ENCODE results near the gene RMND5B. TPM values are rescaled to one million over a fixed set of nuclear protein-coding genes. Genes with fewer than 3 reads are reported as not detected.

RMND5B gene
- 24.3 and 35.7 TPM in 2 replicates for total RNA-seq

GRCh38 chr5:178130576-178131445 is at the start of gene RMND5B:
TSS of gene RMND5B (plus strand) at chr5:178131014. CDS start at chr5:178138120, 7,106 bp downstream.

DNA sequence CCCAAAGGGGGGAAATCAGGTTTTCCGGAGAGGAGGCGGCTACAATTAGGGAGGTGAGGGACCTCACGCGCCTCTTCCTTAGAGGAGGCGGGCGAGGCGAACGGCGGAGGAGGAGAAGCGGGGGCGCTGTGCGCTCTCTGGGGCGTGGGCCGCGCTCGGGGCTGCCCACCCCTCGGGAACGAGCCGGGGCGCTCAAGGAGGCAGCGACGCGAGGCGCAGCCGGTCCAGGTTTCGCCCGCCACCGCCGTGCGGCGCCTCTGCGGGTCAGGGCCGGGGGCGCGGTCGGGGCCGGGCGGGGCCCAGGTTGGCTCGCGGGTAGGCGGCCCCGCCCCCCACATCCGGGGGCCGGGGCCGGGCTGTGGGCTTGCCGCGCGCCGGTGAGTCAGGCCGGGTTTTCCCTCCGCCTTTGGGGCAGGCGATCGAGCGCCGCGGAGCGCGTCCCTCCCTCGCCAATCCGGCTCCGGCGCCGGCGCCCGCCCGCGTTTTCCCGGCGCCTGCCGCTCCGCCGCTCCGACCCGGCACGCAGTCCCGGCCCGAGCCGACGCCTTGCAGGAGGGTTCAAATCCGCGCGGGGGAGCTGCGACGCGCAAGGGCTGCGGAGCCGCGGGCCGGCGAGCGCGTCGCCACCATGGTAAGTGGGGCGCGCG is 17.6 kb upstream of the RMND5B start, which contains the start of gene N4BP3:
N4BP3 (plus strand) TSS at position 392 of the 647 bp plus-strand sequence. CDS start 6,052 bp downstream, outside the sequence.

DNA sequence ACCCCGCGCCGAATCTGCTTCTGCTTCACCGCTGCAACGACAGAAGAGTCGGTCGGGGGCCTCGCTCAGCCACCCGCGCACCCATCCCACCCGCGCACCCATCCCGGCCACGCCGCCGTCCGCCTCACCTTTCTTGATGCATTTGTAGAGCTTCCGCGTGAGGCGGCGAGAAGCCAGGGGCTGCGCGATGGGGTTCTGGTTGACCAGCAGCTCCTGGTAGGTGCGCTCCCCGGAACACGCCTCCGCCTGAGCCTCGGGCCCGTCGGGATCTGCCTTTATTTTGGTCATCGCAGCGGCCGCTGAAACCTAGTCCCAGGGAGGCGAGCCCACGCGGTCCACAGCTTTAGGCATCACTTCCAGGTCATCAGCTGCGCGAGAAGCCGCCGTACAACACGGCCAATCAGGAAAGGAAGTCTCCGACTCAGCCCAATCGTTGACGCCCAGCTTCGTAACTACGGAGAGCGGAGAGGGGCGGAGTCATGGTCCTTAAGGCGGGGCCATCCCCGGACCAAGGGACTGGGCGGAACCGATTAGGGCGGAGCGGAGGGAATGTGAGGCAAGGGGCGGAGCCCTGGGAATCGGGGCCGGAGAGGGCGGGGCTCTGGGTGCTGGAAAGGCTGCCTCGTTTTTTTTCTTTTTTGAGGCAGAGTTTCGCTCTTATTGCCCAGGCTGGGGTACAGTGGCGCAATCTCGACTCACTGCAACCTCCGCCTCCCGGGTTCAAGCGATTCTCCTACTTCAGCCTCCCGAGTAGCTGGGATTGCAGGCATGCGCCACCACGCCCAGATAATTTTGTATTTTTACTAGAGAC is 22.9 kb downstream of the RMND5B start, which contains the start of gene NHP2:
NHP2 (minus strand) TSS at position 356 of the 811 bp plus-strand sequence; CDS start at position 288, 68 bp downstream.

DNA sequence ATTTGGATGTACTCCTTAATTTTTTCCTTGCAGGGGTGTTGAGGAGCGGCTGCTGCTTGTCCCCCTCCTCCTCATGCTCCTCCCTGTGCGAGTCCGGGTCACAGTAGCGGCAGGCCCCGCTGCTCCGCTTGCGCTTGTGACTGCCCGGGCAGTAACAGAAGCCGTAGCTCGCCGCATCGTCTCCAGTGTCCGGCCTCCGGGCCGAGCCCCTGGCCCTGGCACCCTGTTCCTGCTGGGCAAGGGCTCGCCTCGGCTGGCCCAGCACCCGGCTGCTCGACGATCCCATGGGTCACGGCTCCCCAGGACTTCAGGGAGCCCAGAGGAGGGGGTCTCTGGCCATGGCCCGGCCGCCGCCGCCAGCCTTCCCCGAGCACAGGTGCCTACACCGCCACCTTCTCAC is 56.2 kb downstream of the RMND5B start, which contains the start of gene GMCL2:
GMCL2 (minus strand) TSS at position 358 of the 400 bp plus-strand sequence; CDS start at position 286, 72 bp downstream.

Other genes with a start within 250 kb of the RMND5B start
- not detected in 2 replicates for gene PROP1, start 134.8 kb upstream of the RMND5B start, total RNA-seq
- 0.22 and 0.43 TPM in 2 replicates for gene N4BP3, start 17.5 kb upstream of the RMND5B start, total RNA-seq
- gene NHP2, start 22.9 kb downstream of the RMND5B start, total RNA-seq = 92.4 and 122 TPM in 2 replicates
- gene GMCL2, start 56.4 kb downstream of the RMND5B start, total RNA-seq = not detected in 2 replicates
- gene HNRNPAB, start 73.5 kb downstream of the RMND5B start, total RNA-seq = 42.9 and 107 TPM in 2 replicates
- gene PHYKPL, start 101.8 kb downstream of the RMND5B start, total RNA-seq = 33.9 and 39.2 TPM in 2 replicates